GM23248 (cell line): Measurements from ENCODE around the gene LCN15. TPM values are rescaled to one million over a fixed set of nuclear protein-coding genes. Genes with fewer than 3 reads are reported as not detected.
"Not testable (repeated sequence)": the region's sequence is repeated elsewhere in the genome, so short reads cannot be mapped to it uniquely, and the experiment has no call there.

Experiments used
- DNase-seq: peaks from one replicate; pipeline ENCODE4 v3.0.0-alpha.2; 2015
- H2AFZ ChIP-seq: fragments of 200-600 bp; sonication (generic); 2 replicates; pipeline ENCODE4 v1.6.1; 2016; ENCODE audit warnings: antibody characterized with exemption
- H3F3A ChIP-seq: fragments of 200-600 bp; sonication (generic); 2 replicates; pipeline ENCODE4 v1.6.1; 2016; ENCODE audit warnings: mild to moderate bottlenecking, antibody characterized with exemption, mixed run types; ENCODE audit not compliant: insufficient read depth
- H3K27ac ChIP-seq: fragments of 200-600 bp; sonication (generic); 2 replicates; pipeline ENCODE4 v1.5.1; 2016; ENCODE audit warnings: mild to moderate bottlenecking
- H3K27me3 ChIP-seq: fragments of 200-600 bp; sonication (generic); replicated peaks from 2 replicates; pipeline ENCODE4 v1.6.1; 2016; ENCODE audit warnings: mild to moderate bottlenecking; ENCODE audit not compliant: insufficient read depth
- H3K36me3 ChIP-seq: fragments of 200-600 bp; sonication (generic); 2 replicates; pipeline ENCODE4 v1.6.1; 2016; ENCODE audit warnings: low read depth, mild to moderate bottlenecking
- H3K4me1 ChIP-seq: fragments of 200-600 bp; sonication (generic); 2 replicates; pipeline ENCODE4 v1.6.1; 2016; ENCODE audit warnings: mild to moderate bottlenecking; ENCODE audit not compliant: insufficient read depth
- H3K4me2 ChIP-seq: fragments of 200-600 bp; sonication (generic); one replicate; pipeline ENCODE4 v1.6.1; 2016; ENCODE audit warnings: mild to moderate bottlenecking; ENCODE audit not compliant: unreplicated experiment
- H3K4me3 ChIP-seq: fragments of 200-600 bp; sonication (generic); 2 replicates; pipeline ENCODE4 v1.5.1; 2016; ENCODE audit warnings: mild to moderate bottlenecking
- H3K79me2 ChIP-seq: fragments of 200-600 bp; sonication (generic); 2 replicates; pipeline ENCODE4 v1.6.1; 2016; ENCODE audit warnings: mild to moderate bottlenecking; ENCODE audit not compliant: insufficient read depth
- H3K9ac ChIP-seq: fragments of 200-600 bp; sonication (generic); 2 replicates; pipeline ENCODE4 v1.6.1; 2016; ENCODE audit warnings: mild to moderate bottlenecking
- H3K9me2 ChIP-seq: fragments of 200-600 bp; sonication (generic); 2 replicates; pipeline ENCODE4 v1.6.1; 2016; ENCODE audit warnings: mixed run types, mild to moderate bottlenecking, moderate library complexity; ENCODE audit not compliant: insufficient read depth
- H3K9me3 ChIP-seq: fragments of 200-600 bp; sonication (generic); one replicate; pipeline ENCODE4 v1.6.1; 2017; ENCODE audit warnings: low read depth
- H4K20me1 ChIP-seq: fragments of 200-600 bp; sonication (generic); 2 replicates; pipeline ENCODE4 v1.6.0; 2016; ENCODE audit not compliant: insufficient read depth
- EZH2 ChIP-seq: fragments of 200-600 bp; sonication (generic); IDR thresholded peaks from 2 replicates; pipeline ENCODE4 v1.6.1; 2018; ENCODE audit warnings: antibody characterized with exemption, mild to moderate bottlenecking; ENCODE audit not compliant: insufficient read depth, poor library complexity, severe bottlenecking
- EZH2phosphoT487 ChIP-seq: fragments of 200-600 bp; sonication (generic); IDR thresholded peaks from 2 replicates; pipeline ENCODE4 v1.6.1; 2018; ENCODE audit warnings: antibody characterized with exemption, moderate library complexity, mild to moderate bottlenecking, low read depth; ENCODE audit not compliant: insufficient read depth
- WGBS, 2 experiments: methylation state at CpG; one replicate each; pipeline ENCODE4 v1.1.6; 2015 to 2017; ENCODE audit warnings: low lambda C conversion rate in 2 of 2, low coverage in 1 of 2; ENCODE audit errors: missing lambda C conversion rate in 2 of 2; 5-methylcytosine and 5-hydroxymethylcytosine counted together
- in situ Hi-C: fragments of 300-500 bp; cut with MboI; formaldehyde crosslinking; loops from 2 replicates; pipeline ENCODE4 v1.15.0; 2020
- polyA plus RNA-seq: library from polyadenylated mRNA; unstranded; fragments of >200 nt; fragmentation: Nextera tagmentation; extraction: Ambion mirVana; gene quantifications from 2 replicates; pipeline ENCODE4 v1.2.1, GENCODE V29; 2016
- total RNA-seq: library from RNA; depleted of rRNA; stranded (reverse); fragments of >200 nt; shearing (Covaris generic); gene quantifications from 2 replicates; pipeline ENCODE4 v1.2.3, GENCODE V29; 2014

The LCN15 gene
- total and polyA plus RNA-seq, 2 experiments from 2014 or later, result not detected

GRCh38 chr9:136757328-136757727 is 7.0 kb downstream of the LCN15 start:
- no peak overlapping the region for H3K4me2 ChIP-seq
- no peaks in the 10 kb centered on the region for H3K27me3 ChIP-seq
- in situ Hi-C loops, result no loop called here
- H3K9ac ChIP-seq, result no peak overlapping the region
- no peaks in the 10 kb centered on the region for H3K9me2 ChIP-seq
- WGBS, 2 experiments, result 76 to 81% methylated on average over 16 to 20 of the region's 20 CpGs
- no peak for TF ChIP-seq EZH2
- no peak for TF ChIP-seq EZH2phosphoT487
- H2AFZ ChIP-seq, result no peak overlapping the region
- no peaks in the 10 kb centered on the region for H3K36me3 ChIP-seq
- no peaks in the 10 kb centered on the region for H3F3A ChIP-seq
- no peaks in the 10 kb centered on the region for H3K9me3 ChIP-seq
- no peaks in the 10 kb centered on the region for H3K4me1 ChIP-seq
- H3K27ac ChIP-seq, result no peak overlapping the region
- H3K79me2 ChIP-seq, result no peaks in the 10 kb centered on the region
- DNase-seq, result no peak
- no peak overlapping the region for H3K4me3 ChIP-seq
- no peaks in the 10 kb centered on the region for H4K20me1 ChIP-seq

GRCh38 chr9:136756836-136757235 is 7.5 kb downstream of the LCN15 start:
- H3K27me3 ChIP-seq, result no peaks in the 10 kb centered on the region
- no peaks in the 10 kb centered on the region for H3K79me2 ChIP-seq
- TF ChIP-seq EZH2 (no peak), EZH2phosphoT487 (no peak)
- H3K9me2 ChIP-seq, result no peaks in the 10 kb centered on the region
- H3K4me2 ChIP-seq, result no peak overlapping the region
- H2AFZ ChIP-seq, result no peak overlapping the region
- no peak for DNase-seq
- no peaks in the 10 kb centered on the region for H3K9me3 ChIP-seq
- H3K4me3 ChIP-seq, result no peak overlapping the region
- H3K4me1 ChIP-seq, result no peaks in the 10 kb centered on the region
- WGBS, 2 experiments, result 92 to 93% methylated on average over 17 to 18 of the region's 18 CpGs
- H3K27ac ChIP-seq, result no peak overlapping the region
- no peak overlapping the region for H3K9ac ChIP-seq
- no peaks in the 10 kb centered on the region for H3F3A ChIP-seq
- no peaks in the 10 kb centered on the region for H3K36me3 ChIP-seq
- in situ Hi-C loops, result no loop called here
- H4K20me1 ChIP-seq, result no peaks in the 10 kb centered on the region

DNA sequence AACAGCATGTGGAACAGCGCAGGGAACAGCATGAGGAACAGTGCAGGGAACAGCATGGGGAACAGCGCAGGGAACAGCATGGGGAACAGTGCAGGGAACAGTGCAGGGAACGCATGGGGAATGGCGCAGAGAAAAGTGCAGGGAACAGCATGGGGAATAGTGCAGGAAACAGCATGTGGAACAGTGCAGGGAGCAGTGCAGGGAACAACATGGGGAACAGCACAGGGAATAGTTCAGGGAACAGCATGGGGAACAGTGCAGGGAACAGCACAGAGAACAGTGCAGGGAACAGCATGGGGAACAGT is 8.2 kb downstream of the LCN15 start:
- Histone ChIP-seq H3K4me1 (no peaks in the 10 kb centered on the region), H3K9me3 (no peaks in the 10 kb centered on the region), H3K4me3 (no peak overlapping the region), H3K27ac (no peak overlapping the region), H3K9ac (no peak overlapping the region), H3K36me3 (no peaks in the 10 kb centered on the region), H4K20me1 (no peaks in the 10 kb centered on the region), H3K79me2 (no peaks in the 10 kb centered on the region), H3K4me2 (no peak overlapping the region), H3K27me3 (no peaks in the 10 kb centered on the region), H2AFZ (no peak overlapping the region), H3K9me2 (no peaks in the 10 kb centered on the region), H3F3A (0 out of 2 replicates have a peak, but pooled peaks cover 3% of the 10 kb centered on the region)
- DNase-seq, result no peak
- in situ Hi-C loops, result no loop called here
- no peak for TF ChIP-seq EZH2phosphoT487
- no peak for TF ChIP-seq EZH2
- 88 to 99% methylated on average over 2 to 4 of the region's 4 CpGs for WGBS, 2 experiments

- H3K4me3 ChIP-seq, H3K27me3 ChIP-seq, H3K9me2 ChIP-seq, H3K27ac ChIP-seq, DNase-seq, H3K9me3 ChIP-seq, H4K20me1 ChIP-seq, H3K9ac ChIP-seq, H3K4me1 ChIP-seq, H3K4me2 ChIP-seq, H2AFZ ChIP-seq, in situ Hi-C loops, H3K79me2 ChIP-seq, H3F3A ChIP-seq, H3K36me3 ChIP-seq: not testable (repeated sequence)
- 80 to 88% methylated on average over 18 to 22 of the region's 22 CpGs for WGBS, 2 experiments
Measured at GRCh38 chr9:136755302-136756133, 8.8 kb downstream of the LCN15 start.
